ENCODE results near the gene DUSP8.
"Not testable (repeated sequence)": the region's sequence is repeated elsewhere in the genome, so short reads cannot be mapped to it uniquely, and the experiment has no call there.

Gene DUSP8

DNA sequence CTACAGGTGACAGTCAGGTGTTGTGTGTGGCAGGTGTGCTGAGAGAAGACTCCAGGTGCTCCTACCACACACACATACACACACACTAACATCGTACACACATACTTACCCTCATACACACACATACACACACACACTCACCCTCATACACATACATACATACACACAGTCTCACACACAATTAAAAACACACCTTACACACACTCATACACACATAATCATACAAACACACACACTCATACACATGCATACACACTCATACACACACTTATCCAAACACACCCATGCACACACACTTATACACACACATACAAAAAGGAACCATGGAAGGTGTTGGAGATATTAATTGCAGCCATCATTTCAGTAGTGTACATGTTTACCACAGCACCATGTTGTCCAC is 31.6 kb upstream of the DUSP8 start:
- H4K20me1 ChIP-seq (ENCODE audit: insufficient read depth, low read length): peaks cover 3% of the 10 kb centered on the region; the same call in 1 of the 2 replicates
- H3K27ac ChIP-seq (ENCODE audit: low read length): no peak overlapping the region
- no peaks in the 10 kb centered on the region for H3K9me3 ChIP-seq (ENCODE audit: insufficient read depth, low read length)
- peaks cover 26% of the 10 kb centered on the region for H3K4me1 ChIP-seq (ENCODE audit: low read length)
- H3K4me2 ChIP-seq (ENCODE audit: low read length): no peak overlapping the region
- H3K9ac ChIP-seq (ENCODE audit: low read length): no peak overlapping the region
- peaks cover 77% of the 10 kb centered on the region for H3K27me3 ChIP-seq (ENCODE audit: low read depth, low read length)
- TF ChIP-seq, protein P1, sequence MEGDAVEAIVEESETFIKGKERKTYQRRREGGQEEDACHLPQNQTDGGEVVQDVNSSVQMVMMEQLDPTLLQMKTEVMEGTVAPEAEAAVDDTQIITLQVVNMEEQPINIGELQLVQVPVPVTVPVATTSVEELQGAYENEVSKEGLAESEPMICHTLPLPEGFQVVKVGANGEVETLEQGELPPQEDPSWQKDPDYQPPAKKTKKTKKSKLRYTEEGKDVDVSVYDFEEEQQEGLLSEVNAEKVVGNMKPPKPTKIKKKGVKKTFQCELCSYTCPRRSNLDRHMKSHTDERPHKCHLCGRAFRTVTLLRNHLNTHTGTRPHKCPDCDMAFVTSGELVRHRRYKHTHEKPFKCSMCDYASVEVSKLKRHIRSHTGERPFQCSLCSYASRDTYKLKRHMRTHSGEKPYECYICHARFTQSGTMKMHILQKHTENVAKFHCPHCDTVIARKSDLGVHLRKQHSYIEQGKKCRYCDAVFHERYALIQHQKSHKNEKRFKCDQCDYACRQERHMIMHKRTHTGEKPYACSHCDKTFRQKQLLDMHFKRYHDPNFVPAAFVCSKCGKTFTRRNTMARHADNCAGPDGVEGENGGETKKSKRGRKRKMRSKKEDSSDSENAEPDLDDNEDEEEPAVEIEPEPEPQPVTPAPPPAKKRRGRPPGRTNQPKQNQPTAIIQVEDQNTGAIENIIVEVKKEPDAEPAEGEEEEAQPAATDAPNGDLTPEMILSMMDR (IDR thresholded peaks at IDR 0.05; ENCODE audit: low read depth, low read length): no peak
- no peak for TF ChIP-seq EZH2phosphoT487 (IDR thresholded peaks at IDR 0.05; ENCODE audit: low read depth)
- no peak overlapping the region for H2AFZ ChIP-seq (ENCODE audit: low read depth, low read length)
- H3K4me3 ChIP-seq (ENCODE audit: low read length): no peak overlapping the region
- H3K36me3 ChIP-seq (replicated peaks; ENCODE audit: low read depth, low read length): peaks cover 4% of the 10 kb centered on the region
- H3K79me2 ChIP-seq (ENCODE audit: low read length): no peaks in the 10 kb centered on the region

DNA sequence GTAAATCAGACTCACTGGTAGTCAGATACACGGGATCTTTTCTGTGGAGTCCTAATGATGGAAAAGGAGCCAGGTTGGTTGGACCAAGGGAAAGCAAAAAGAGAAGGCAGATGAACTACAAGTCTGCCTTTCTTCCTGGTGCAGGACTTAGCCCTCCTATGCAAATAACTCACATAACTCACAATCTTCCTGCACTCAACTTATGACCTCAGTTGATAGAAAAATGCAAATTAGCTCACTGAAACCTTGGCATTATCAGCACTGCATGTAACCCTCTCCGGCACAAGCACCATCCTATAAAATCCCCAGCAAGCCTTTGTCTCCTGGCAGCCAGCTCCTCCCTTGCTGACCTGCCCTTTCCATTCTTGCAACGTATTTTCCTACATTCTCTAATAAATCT is 29.6 kb upstream of the DUSP8 start:
- not testable (repeated sequence) for H3K36me3 ChIP-seq (replicated peaks; ENCODE audit: low read depth, low read length); H3K4me3 ChIP-seq (ENCODE audit: low read length); H3K79me2 ChIP-seq (ENCODE audit: low read length); H4K20me1 ChIP-seq (ENCODE audit: insufficient read depth, low read length); H3K9me3 ChIP-seq (ENCODE audit: insufficient read depth, low read length); H3K4me2 ChIP-seq (ENCODE audit: low read length); H3K9ac ChIP-seq (ENCODE audit: low read length); H2AFZ ChIP-seq (ENCODE audit: low read depth, low read length); H3K27ac ChIP-seq (ENCODE audit: low read length)
- Histone ChIP-seq H3K27me3 (ENCODE audit: low read depth, low read length) (peaks cover 69% of the 10 kb centered on the region), H3K4me1 (ENCODE audit: low read length) (peaks cover 25% of the 10 kb centered on the region)

DNA sequence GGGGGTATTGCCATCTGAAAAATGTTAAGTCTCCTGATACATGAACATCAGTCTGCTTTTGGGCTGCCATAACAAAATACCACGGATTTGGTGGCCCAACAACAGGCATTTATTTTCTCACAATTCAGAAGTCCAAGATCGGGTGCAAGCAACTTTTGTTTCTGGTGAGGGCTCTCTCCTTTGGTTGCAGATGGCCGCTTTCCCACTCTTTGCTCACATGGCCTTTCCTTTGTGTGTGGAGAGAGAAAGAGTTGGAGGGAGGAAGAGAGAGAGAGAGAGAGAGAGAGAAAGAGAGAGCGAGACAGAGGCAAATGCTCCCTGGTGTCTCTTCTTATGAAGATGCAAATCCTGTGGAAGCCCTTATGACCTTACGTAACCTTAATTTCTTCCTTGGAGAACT is 28.6 kb upstream of the DUSP8 start:
- H3K27ac ChIP-seq (ENCODE audit: low read length): no peak overlapping the region
- H3K4me2 ChIP-seq (ENCODE audit: low read length): no peak overlapping the region
- peaks cover 68% of the 10 kb centered on the region for H3K27me3 ChIP-seq (ENCODE audit: low read depth, low read length)
- no peaks in the 10 kb centered on the region for H4K20me1 ChIP-seq (ENCODE audit: insufficient read depth, low read length)
- H3K36me3 ChIP-seq (replicated peaks; ENCODE audit: low read depth, low read length): peaks cover 4% of the 10 kb centered on the region
- no peak overlapping the region for H3K9ac ChIP-seq (ENCODE audit: low read length)
- H3K9me3 ChIP-seq (ENCODE audit: insufficient read depth, low read length): no peaks in the 10 kb centered on the region
- no peak overlapping the region for H3K4me3 ChIP-seq (ENCODE audit: low read length)
- H2AFZ ChIP-seq (ENCODE audit: low read depth, low read length): no peak overlapping the region
- TF ChIP-seq, protein P1 (IDR thresholded peaks at IDR 0.05; ENCODE audit: low read depth, low read length): no peak
- TF ChIP-seq EZH2phosphoT487 (IDR thresholded peaks at IDR 0.05; ENCODE audit: low read depth): no peak
- peaks cover 17% of the 10 kb centered on the region for H3K4me1 ChIP-seq (ENCODE audit: low read length)
- no peaks in the 10 kb centered on the region for H3K79me2 ChIP-seq (ENCODE audit: low read length)

DNA sequence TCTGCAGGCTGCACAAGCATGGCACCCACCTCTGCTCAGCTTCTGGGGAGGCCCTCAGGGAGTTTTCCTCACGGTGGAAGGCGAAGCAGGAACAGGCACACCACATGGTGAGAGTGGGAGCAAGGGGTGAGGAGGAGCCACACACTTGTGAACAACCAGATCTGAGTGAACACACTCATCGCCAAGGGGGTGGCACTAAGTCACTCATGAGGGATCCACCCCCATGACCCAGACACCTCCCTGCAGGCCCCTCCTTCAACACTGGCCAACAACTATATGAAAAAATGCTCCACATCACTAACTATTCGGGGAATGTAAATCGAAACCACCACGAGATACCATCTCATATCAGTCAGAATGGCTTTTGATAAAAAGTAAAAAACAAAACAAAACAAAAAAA is 26.7 kb upstream of the DUSP8 start:
- H4K20me1 ChIP-seq (ENCODE audit: insufficient read depth, low read length): no peaks in the 10 kb centered on the region

DNA sequence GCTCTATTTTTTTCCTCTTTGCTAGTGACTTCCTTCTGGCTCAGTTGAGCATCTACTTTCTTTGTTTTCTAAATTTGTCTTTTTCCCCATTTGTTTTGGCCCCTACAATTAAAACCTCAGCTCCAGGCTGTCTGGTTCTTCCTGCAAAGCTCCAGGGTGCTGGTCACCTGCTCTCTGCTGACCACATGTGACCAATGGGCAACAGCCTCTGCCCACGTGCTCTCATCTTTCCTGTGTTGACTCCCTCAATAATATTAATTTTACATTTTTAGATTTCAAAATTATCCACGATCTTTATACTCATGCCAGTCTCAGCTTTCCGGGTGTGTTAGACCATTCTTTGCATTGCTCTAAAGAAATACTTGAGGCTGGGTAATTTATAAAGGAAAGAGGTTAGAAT is 26.3 kb upstream of the DUSP8 start:
- not testable (repeated sequence) for H3K27ac ChIP-seq (ENCODE audit: low read length); H3K9ac ChIP-seq (ENCODE audit: low read length); H3K9me3 ChIP-seq (ENCODE audit: insufficient read depth, low read length); H3K36me3 ChIP-seq (replicated peaks; ENCODE audit: low read depth, low read length); H3K4me1 ChIP-seq (ENCODE audit: low read length); H4K20me1 ChIP-seq (ENCODE audit: insufficient read depth, low read length); H2AFZ ChIP-seq (ENCODE audit: low read depth, low read length); H3K79me2 ChIP-seq (ENCODE audit: low read length); H3K4me3 ChIP-seq (ENCODE audit: low read length); H3K4me2 ChIP-seq (ENCODE audit: low read length)
- H3K27me3 ChIP-seq (ENCODE audit: low read depth, low read length): peaks cover 70% of the 10 kb centered on the region

More for the DNA sequence above, 26.7 kb upstream of the DUSP8 start:
- Histone ChIP-seq H3K9me3 (ENCODE audit: insufficient read depth, low read length) (no peaks in the 10 kb centered on the region), H3K79me2 (ENCODE audit: low read length) (no peaks in the 10 kb centered on the region), H3K9ac (ENCODE audit: low read length) (no peak overlapping the region), H3K27me3 (ENCODE audit: low read depth, low read length) (peaks cover 71% of the 10 kb centered on the region), H3K27ac (ENCODE audit: low read length) (no peak overlapping the region), H2AFZ (ENCODE audit: low read depth, low read length) (no peak overlapping the region), H3K4me1 (ENCODE audit: low read length) (peaks cover 9% of the 10 kb centered on the region), H3K4me2 (ENCODE audit: low read length) (no peak overlapping the region), H3K36me3 (replicated peaks; ENCODE audit: low read depth, low read length) (no peaks in the 10 kb centered on the region), H3K4me3 (ENCODE audit: low read length) (no peak overlapping the region)
- no peak for TF ChIP-seq EZH2phosphoT487 (IDR thresholded peaks at IDR 0.05; ENCODE audit: low read depth)
- TF ChIP-seq, protein P1 (IDR thresholded peaks at IDR 0.05; ENCODE audit: low read depth, low read length): no peak

All from OCI-LY3 (cell line).